Stimulated activated CD4-positive, alpha-beta T cell treated with anti-CD3 and anti-CD28 coated beads, Interleukin-12 subunit alpha, Interleukin-12 subunit beta, amount 100 ng/mL, for 4 hours (primary cell): Measurements from ENCODE around the gene LCLAT1.
A peak's percentile ranks its signal among the peaks of the same experiment; 100 is the strongest.

Source experiments
- DNase-seq: peaks from one replicate; pipeline ENCODE4 v3.0.0-alpha.2; 2020

The LCLAT1 gene

DNA sequence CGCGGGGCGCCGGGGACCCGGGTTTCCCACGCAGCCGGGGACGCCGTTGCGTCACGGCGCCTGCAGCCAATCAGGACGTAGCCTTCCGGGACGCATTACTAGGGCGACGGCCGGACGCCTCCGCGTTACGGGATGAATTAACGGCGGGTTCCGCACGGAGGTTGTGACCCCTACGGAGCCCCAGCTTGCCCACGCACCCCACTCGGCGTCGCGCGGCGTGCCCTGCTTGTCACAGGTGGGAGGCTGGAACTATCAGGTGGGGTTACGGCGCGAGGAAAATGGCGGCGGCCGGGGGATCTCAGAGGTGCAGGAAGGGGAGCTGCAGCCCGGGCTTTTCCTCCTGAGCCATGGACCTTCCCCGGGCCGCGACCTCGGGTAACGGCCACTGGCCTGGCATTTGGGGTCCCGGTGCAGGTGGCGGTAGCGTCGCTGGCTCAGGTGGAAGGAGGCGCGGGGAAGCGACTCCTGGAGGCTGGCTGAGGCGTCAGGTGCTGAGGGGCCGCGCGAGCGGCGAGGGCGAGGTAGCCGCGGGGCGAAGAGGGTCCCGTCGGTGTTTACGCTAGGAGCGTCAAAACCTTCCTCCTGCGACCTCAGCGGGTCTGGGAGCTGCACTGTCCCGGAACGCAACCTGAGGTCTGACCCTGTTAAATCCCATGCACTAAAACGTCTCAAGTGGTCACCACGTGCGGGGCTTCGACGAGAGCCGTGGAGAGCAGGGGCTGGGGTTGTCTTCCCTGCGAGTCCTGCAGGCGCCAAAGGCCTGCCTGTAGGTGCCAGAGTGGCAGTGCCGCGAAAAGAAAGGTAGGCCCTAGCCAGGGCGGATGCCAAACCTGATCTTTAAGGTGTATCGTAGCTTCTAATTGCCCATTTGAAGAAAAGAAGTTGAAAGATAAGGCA, at the start of gene LCLAT1:
LCLAT1 (plus strand) TSS at position 98 of the 897 bp plus-strand sequence. CDS start 78,345 bp downstream, outside the sequence.
- peak; percentile 83 for DNase-seq

- no peak for DNase-seq
Measured at GRCh38 chr2:30398084-30398873, 48.8 kb upstream of the LCLAT1 start.

DNA sequence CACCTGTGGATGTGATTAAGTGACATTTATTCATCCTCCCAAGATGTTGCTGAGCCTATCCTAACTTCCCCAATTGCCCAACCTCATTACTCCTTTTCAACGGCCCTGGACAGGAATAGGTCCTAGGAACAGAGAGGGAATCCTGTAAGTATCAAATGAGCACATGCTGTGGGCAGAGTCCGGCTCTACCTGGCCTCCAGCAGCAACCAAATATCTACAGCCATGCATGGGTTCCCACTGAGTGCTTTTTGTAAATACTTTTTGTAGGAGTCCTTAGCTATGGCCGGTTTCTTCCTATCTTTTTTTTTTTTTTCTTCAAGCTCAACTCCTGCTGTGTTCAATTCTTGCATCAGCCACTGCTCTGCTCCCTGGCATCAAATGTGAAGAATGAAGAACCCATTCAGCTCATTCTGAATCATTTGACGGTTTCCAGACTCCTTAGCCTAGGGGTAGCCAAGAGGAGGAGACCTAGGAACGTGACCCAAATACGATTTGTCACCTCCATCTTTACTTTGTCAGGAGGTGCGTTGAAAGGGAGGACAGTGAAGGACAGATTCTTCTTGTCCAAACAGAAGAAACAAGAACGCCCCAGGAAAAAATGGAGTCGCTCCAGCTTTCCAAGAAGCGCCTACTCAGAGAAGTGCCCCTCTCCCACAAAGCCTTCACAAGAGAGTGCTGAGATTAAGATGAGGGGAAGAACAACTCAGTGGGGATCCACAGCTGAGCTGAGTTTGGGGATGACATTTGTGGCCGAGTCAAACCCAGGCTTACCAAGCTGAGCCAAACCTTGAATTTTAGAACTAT, 46.7 kb upstream of the LCLAT1 start:
- no peak for DNase-seq

GRCh38 chr2:30402441-30403182, 44.4 kb upstream of the LCLAT1 start:
- no peak for DNase-seq

- no peak for DNase-seq
Measured at GRCh38 chr2:30403592-30404312, 43.3 kb upstream of the LCLAT1 start.

DNA sequence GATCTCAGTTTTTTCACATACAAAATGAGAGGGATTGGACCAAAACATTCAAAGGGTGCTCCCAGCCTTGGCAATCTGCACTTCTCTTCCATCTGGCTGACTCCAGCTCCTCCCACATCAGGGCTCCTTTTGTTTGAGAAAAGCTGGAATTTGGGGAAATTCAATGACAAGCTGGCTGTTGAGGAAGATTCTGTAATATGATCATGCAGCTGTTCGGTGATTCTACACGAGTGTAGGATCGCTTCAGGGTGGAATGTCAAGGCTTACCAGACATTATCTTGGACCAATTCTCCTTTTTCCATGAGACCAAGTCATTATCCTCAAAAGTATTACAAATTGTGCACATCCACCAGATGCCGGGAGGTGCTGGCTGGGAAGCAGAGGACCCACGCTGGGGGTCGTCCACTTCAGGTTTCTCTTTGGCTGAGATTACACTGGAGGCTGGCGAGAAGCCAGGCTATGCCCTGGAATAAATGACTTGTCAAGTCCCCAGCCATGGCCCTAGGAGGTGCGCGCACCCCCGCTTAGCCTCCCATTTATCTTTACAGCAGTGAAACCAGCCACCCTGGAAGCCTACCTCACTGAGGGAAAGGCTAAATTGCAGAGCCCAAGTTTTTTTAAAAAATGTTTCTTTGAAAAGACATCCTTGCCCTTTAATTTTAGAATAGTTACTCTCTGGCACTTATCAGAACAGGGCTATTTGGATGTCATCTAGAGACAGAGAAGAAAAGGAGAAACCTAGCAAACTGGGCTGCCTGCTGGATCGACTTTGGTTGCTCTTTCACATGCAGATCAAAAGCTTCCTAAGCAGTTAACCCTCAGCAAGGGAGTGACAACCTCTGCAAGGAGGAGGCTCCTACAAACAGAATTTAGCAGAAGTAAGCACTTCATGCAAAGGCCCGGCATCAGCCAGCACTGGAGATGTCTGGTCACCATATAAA, 42.5 kb upstream of the LCLAT1 start:
- DNase-seq = no peak

DNA sequence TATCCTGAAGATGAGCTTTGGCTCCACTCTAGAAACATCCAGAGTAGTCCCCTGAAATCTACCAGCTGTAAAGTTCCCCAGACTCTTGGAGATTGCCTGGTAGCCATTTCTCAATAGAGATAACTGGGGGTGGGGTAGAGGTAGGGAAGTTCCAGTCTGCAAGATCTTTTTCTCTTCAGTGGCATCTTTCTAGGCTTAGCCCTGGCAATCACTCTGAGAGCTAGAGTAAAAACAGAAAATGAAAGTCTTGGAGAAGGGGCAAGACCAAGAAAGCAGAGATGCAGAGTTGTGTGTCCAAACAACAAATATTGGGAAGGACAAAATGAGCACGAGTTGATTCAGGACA, 41.8 kb upstream of the LCLAT1 start:
- DNase-seq = no peak

- DNase-seq = no peak
Measured at GRCh38 chr2:30406853-30407252, 40.2 kb upstream of the LCLAT1 start.

DNA sequence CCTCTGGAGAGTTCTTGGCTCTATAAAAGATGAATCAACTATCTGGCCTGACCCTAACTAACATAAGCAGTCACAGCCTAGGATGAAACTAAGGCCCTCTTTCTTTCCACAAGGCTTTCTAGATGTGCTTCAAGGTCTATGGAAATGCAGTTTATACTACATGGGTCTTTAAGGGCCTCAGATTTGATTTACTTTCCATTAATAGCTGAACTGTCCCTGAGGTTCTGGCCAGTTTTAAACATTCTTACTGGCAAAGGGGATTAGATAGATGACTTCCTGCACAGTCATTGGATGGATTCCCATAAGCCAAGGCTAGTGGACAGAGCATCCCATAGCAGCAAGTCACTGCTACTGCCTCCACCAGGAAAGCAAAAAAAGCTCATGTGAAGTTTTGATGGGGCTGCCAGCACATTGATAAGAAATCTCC, 38.1 kb upstream of the LCLAT1 start:
- DNase-seq = no peak

GRCh38 chr2:30410217-30410616, 36.8 kb upstream of the LCLAT1 start:
- no peak for DNase-seq

- no peak for DNase-seq
Measured at GRCh38 chr2:30412047-30412683, 34.9 kb upstream of the LCLAT1 start.

GRCh38 chr2:30412684-30413570, 34.1 kb upstream of the LCLAT1 start:
- DNase-seq = no peak

DNA sequence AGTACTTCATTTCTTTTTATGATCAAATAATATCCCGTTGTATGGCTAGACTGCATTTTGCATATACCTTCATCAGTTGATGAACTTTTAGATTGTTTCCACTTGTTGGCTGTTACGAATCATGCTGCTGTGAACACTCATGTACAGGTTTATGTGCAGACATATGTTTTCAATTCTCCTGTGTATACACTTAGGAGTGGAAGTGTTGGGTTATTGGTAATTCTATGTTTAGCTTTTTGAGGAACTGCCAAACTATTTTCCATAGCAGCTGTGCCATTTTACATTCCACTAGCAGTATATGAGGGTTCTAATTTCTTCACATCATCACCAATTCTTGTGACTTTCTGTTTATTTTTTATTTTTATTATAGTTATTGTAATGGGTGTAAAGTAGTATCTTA, 32.1 kb upstream of the LCLAT1 start:
- no peak for DNase-seq

GRCh38 chr2:30417253-30417652, 29.8 kb upstream of the LCLAT1 start:
- no peak for DNase-seq

DNA sequence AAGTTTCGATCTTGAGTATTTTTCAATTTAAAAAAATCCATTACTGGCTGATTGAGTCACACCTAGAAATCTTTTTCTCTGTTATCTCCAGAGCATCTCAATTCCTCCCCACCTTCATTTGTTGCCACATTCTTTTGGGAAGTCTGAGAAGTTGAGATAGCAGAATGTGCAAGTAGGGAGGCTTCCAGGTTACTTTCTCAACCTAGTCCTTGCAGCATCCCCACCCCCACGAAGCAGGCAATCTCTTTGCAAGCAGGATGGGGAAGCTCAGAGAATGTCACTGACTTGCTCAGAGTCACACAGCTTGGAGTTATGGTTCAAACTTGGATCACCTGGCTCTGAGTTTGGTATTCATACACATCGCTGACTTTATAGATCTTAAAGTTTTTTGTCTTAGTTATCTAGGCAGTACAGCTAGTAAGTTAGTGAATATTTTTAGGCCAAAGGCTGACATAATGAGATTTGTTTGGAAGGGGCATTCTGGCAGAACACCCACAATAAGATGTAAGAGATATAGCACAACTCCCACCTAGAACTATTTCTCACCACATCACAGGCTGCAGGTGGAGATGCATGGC, 25.9 kb upstream of the LCLAT1 start:
- DNase-seq = no peak

DNA sequence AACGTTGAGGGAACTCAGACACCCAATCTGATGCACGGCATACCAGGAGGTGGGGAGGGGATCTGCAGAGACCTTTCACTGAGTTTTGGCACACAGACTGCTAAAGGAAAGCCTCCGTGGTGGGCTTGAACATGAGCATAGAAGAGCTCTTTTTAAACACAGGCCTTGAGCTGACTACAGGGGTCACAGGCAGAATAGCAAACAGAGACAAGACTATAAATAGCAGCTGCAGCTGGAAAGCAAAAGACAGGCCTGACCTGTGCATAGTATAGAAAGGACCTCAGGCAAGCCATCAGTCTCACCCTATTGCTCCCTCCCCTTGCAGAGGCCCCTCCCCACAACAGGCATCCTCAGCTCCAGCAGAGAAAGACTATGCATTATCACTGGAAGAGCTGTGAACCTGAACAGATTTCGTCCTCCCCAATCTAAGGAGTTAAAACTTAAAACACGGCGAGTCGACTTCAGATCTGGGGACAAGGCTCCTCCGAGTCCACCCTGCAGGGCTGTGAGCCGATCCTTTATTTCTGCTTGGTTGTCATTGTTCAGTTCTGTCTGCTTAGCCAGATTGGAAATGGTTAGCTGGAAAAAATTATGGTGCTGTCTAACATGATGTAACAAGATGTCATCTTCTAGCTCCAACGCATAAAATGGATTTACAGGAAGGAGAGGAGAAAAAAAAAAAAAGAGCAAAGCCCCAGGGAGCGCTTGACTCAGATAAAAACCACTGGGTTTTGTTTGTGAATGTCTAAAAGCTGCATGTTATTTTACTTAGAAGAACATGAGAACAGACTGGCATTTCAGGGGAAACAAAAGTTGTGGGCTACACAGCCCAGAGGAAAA, 25.2 kb upstream of the LCLAT1 start:
- peak; percentile 18 for DNase-seq

GRCh38 chr2:30422444-30423040, 24.5 kb upstream of the LCLAT1 start:
- DNase-seq = peak; percentile 66
